H1 (cell line): ENCODE results near the gene PDE4D. TPM values are rescaled to one million over a fixed set of nuclear protein-coding genes. Genes with fewer than 3 reads are reported as not detected.

Experiments
- CTCF ChIA-PET: fragments of 300-600 bp; sonication (Branson Sonifier 250); formaldehyde crosslinking; loops from one replicate; lab custom pipeline; 2021; ENCODE audit not compliant: partially characterized antibody; lab: Charles Lee
- POLR2A ChIA-PET: fragments of 300-600 bp; sonication (Branson Sonifier 250); formaldehyde crosslinking; loops from one replicate; lab custom pipeline; 2021; ENCODE audit warnings: inconsistent platforms; ENCODE audit not compliant: partially characterized antibody; lab: Charles Lee
- DNase-seq, 2 experiments: peaks; one replicate each; pipeline versions ENCODE4 v3.0.0 to v3.0.0-alpha.2; 2010 to 2022; ENCODE audit warnings: low spot score in 2 of 2, low read depth in 1 of 2, mixed read lengths in 1 of 2
- FAIRE-seq: peaks from 2 replicates; lab custom pipeline; 2011; peaks lifted over from hg19 to GRCh38; lab: Jason Lieb, UNC
- H2AFZ ChIP-seq: 2 replicates; pipeline ENCODE4 v1.8.1; 2012; ENCODE audit warnings: low read length, inconsistent platforms
- H2AK5ac ChIP-seq: 2 replicates; pipeline ENCODE4 v1.6.1; 2013; ENCODE audit warnings: low read depth, low read length
- H2BK120ac ChIP-seq: replicated peaks from 2 replicates; pipeline ENCODE3; 2013; ENCODE audit warnings: low read depth, low read length, inconsistent platforms
- H2BK12ac ChIP-seq: 2 replicates; pipeline ENCODE4 v1.6.1; 2013; ENCODE audit warnings: low read depth, low read length
- H2BK15ac ChIP-seq: 2 replicates; pipeline ENCODE4 v1.6.1; 2013; ENCODE audit warnings: low read length
- H2BK20ac ChIP-seq: 2 replicates; pipeline ENCODE4 v1.6.1; 2013; ENCODE audit warnings: low read length
- H2BK5ac ChIP-seq: 2 replicates; pipeline ENCODE4 v1.6.1; 2013; ENCODE audit warnings: low read depth, low read length
- H3K14ac ChIP-seq: 2 replicates; pipeline ENCODE4 v1.6.1; 2013; ENCODE audit warnings: inconsistent platforms; ENCODE audit not compliant: insufficient read length
- H3K18ac ChIP-seq: 2 replicates; pipeline ENCODE4 v1.6.1; 2013; ENCODE audit warnings: low read length; ENCODE audit errors: extremely low read depth
- H3K23ac ChIP-seq: 2 replicates; pipeline ENCODE4 v1.6.1; 2013; ENCODE audit warnings: inconsistent platforms; ENCODE audit not compliant: insufficient read length
- H3K23me2 ChIP-seq: 2 replicates; pipeline ENCODE4 v1.6.1; 2013; ENCODE audit warnings: low read depth, low read length
- H3K27ac ChIP-seq: 2 replicates; pipeline ENCODE4 v1.6.1; 2011; ENCODE audit warnings: low read depth, low read length, inconsistent platforms
- H3K27me3 ChIP-seq, 4 experiments: replicated peaks in 1 of 4; 1 replicate in 1 of 4; 2 replicates in 3 of 4; pipeline versions ENCODE4 v1.6.1 to v1.8.1; 2011 to 2013; ENCODE audit warnings: low read length in 3 of 4, mild to moderate bottlenecking in 3 of 4, inconsistent platforms in 2 of 4, mixed read lengths in 2 of 4, moderate library complexity in 1 of 4; ENCODE audit not compliant: control insufficient read depth in 3 of 4, insufficient read depth in 3 of 4; ENCODE audit errors: extremely low read depth in 1 of 4
- H3K36me3 ChIP-seq, 4 experiments: 2 replicates each; pipeline versions ENCODE4 v1.6.1 to v1.8.1; 2011 to 2013; ENCODE audit warnings: mild to moderate bottlenecking in 4 of 4, low read length in 3 of 4, moderate library complexity in 2 of 4, control low read depth in 1 of 4, inconsistent platforms in 1 of 4; ENCODE audit not compliant: insufficient read depth in 4 of 4, control insufficient read depth in 2 of 4
- H3K4ac ChIP-seq: replicated peaks from 2 replicates; pipeline ENCODE3; 2013; ENCODE audit warnings: low read length, low read depth, mixed read lengths, inconsistent platforms; ENCODE audit not compliant: insufficient read length
- H3K4me1 ChIP-seq, 4 experiments: replicated peaks in 1 of 4; 1 replicate in 1 of 4; 2 replicates in 3 of 4; pipeline versions ENCODE4 v1.6.1 to v1.8.1; 2011 to 2013; ENCODE audit warnings: low read length in 3 of 4, inconsistent platforms in 2 of 4, mixed read lengths in 1 of 4; ENCODE audit not compliant: insufficient read depth in 4 of 4, control insufficient read depth in 3 of 4
- H3K4me2 ChIP-seq, 2 experiments: 2 replicates each; pipeline versions ENCODE4 v1.6.1 to v1.8.1; 2011 to 2013; ENCODE audit warnings: low read depth in 2 of 2, low read length in 2 of 2, control low read depth in 1 of 2, inconsistent platforms in 1 of 2, mild to moderate bottlenecking in 1 of 2; ENCODE audit not compliant: insufficient read depth in 1 of 2
- H3K4me3 ChIP-seq, 4 experiments: fragments of 200-600, 300-600 bp in 1 of 4; sonication (generic), shearing (Covaris generic), sonication (Bioruptor Twin) in 1 of 4; 2 replicates each; pipeline versions ENCODE4 v1.5.1 to v1.8.1; 2011 to 2016; ENCODE audit warnings: low read length in 4 of 4, low read depth in 3 of 4, control low read depth in 2 of 4, inconsistent platforms in 2 of 4, mild to moderate bottlenecking in 2 of 4, mixed read lengths in 1 of 4, moderate library complexity in 1 of 4; ENCODE audit not compliant: insufficient read depth in 2 of 4; ENCODE audit errors: extremely low read depth in 1 of 4
- H3K56ac ChIP-seq: replicated peaks from 2 replicates; pipeline ENCODE3; 2013; ENCODE audit warnings: low read depth, mild to moderate bottlenecking, mixed read lengths, low read length, inconsistent platforms; ENCODE audit not compliant: insufficient read length
- H3K79me1 ChIP-seq: 2 replicates; pipeline ENCODE4 v1.6.1; 2013; ENCODE audit warnings: low read depth, low read length, control low read depth
- H3K79me2 ChIP-seq, 2 experiments: 2 replicates each; pipeline versions ENCODE4 v1.6.1 to v1.8.1; 2012 to 2013; ENCODE audit warnings: low read length in 2 of 2, mild to moderate bottlenecking in 2 of 2, inconsistent platforms in 1 of 2; ENCODE audit not compliant: insufficient read depth in 2 of 2, control insufficient read depth in 1 of 2
- H3K9ac ChIP-seq, 4 experiments: replicated peaks in 1 of 4; 1 replicate in 1 of 4; 2 replicates in 3 of 4; pipeline versions ENCODE4 v1.6.1 to v1.8.1; 2011 to 2013; ENCODE audit warnings: low read depth in 3 of 4, low read length in 3 of 4, control low read depth in 2 of 4, mild to moderate bottlenecking in 2 of 4, moderate library complexity in 2 of 4, inconsistent platforms in 1 of 4; ENCODE audit errors: extremely low read depth in 1 of 4
- H3K9me3 ChIP-seq, 2 experiments: 2 replicates each; pipeline versions ENCODE4 v1.6.1 to v1.8.1; 2012 to 2013; ENCODE audit warnings: mild to moderate bottlenecking in 2 of 2, moderate library complexity in 2 of 2, control low read depth in 1 of 2, inconsistent platforms in 1 of 2, low read depth in 1 of 2, low read length in 1 of 2, mixed read lengths in 1 of 2; ENCODE audit not compliant: insufficient read depth in 2 of 2
- H4K20me1 ChIP-seq, 2 experiments: replicated peaks in 1 of 2; 2 replicates each; pipeline versions ENCODE3 to v1.8.1; 2011 to 2013; ENCODE audit warnings: inconsistent platforms in 2 of 2, low read length in 2 of 2, mild to moderate bottlenecking in 1 of 2; ENCODE audit not compliant: insufficient read depth in 2 of 2, control insufficient read depth in 1 of 2
- H4K5ac ChIP-seq: 2 replicates; pipeline ENCODE4 v1.6.1; 2013; ENCODE audit warnings: low read length, low read depth, mixed read lengths, inconsistent platforms; ENCODE audit not compliant: insufficient read length
- H4K8ac ChIP-seq: 2 replicates; pipeline ENCODE4 v1.8.0; 2013; ENCODE audit warnings: mild to moderate bottlenecking, moderate library complexity, low read length, inconsistent platforms; ENCODE audit not compliant: insufficient read depth; ENCODE audit errors: extremely low read depth
- H4K91ac ChIP-seq: replicated peaks from 2 replicates; pipeline ENCODE3; 2013; ENCODE audit warnings: low read length, mixed read lengths, inconsistent platforms; ENCODE audit not compliant: insufficient read length
- HDAC6 ChIP-seq: IDR thresholded peaks from one replicate; pipeline ENCODE4 v1.7.1; 2012; ENCODE audit warnings: low read depth, mild to moderate bottlenecking, inconsistent platforms, low read length, moderate library complexity
- NANOG ChIP-seq: IDR thresholded peaks from 2 replicates; pipeline ENCODE4 v1.6.1; 2011; ENCODE audit warnings: low read length, low read depth, mild to moderate bottlenecking, inconsistent platforms; ENCODE audit not compliant: insufficient read depth, poor library complexity, severe bottlenecking
- POU5F1 ChIP-seq: IDR thresholded peaks from 2 replicates; pipeline ENCODE4 v1.6.1; 2011; ENCODE audit warnings: low read depth, mild to moderate bottlenecking, low read length, moderate library complexity
- RBBP5 ChIP-seq: IDR thresholded peaks from 2 replicates; pipeline ENCODE4 v1.7.1; 2012; ENCODE audit warnings: low read depth, mild to moderate bottlenecking, inconsistent platforms, low read length, moderate library complexity, borderline replicate concordance
- WGBS, 2 experiments: shearing (Covaris generic) in 1 of 2; methylation state at CpG; one replicate each; pipeline versions ENCODE4 v1.1.6 to v1.1.7; 2013 to 2015; ENCODE audit warnings: low lambda C conversion rate in 2 of 2, mixed read lengths in 2 of 2, inconsistent platforms in 1 of 2, low coverage in 1 of 2, missing lambda C conversion rate in 1 of 2; ENCODE audit not compliant: insufficient replicate concordance in 2 of 2, insufficient coverage in 1 of 2, insufficient read length in 1 of 2; ENCODE audit errors: extremely low coverage in 1 of 2, missing lambda C conversion rate in 1 of 2; 5-methylcytosine and 5-hydroxymethylcytosine counted together
- polyA plus RNA-seq, 7 experiments: library from polyadenylated mRNA; depleted of rRNA in 3 of 7; stranded (reverse) in 5 of 7; unstranded in 2 of 7; fragments of >200 nt in 5 of 7; fragments of 200-250 nt in 2 of 7; gene quantifications; 1 replicate in 5 of 7; 2 replicates in 1 of 7; 4 replicates in 1 of 7; pipeline versions ENCODE4 v1.2.1 to v1.2.3, GENCODE V29; 2011 to 2013; ENCODE audit warnings: missing spikeins in 2 of 7, mixed read lengths in 2 of 7
- total RNA-seq: library from RNA; stranded (reverse); fragmentation: NEBNext Ultra II Directional; extraction: Animal tissue kit (Norgen Biotek cat#: 25700); gene quantifications from 2 replicates; pipeline ENCODE4 v1.2.1, GENCODE V29; 2021
- TF ChIP-seq, protein P1 (sequence below), 3 experiments: IDR thresholded peaks; 1 replicate in 2 of 3; 2 replicates in 1 of 3; pipeline versions ENCODE4 v1.5.1 to v1.6.1; 2011; ENCODE audit warnings: low read length in 3 of 3, mild to moderate bottlenecking in 3 of 3, inconsistent platforms in 2 of 3, low read depth in 1 of 3, moderate library complexity in 1 of 3; ENCODE audit not compliant: insufficient read depth in 1 of 3; ENCODE audit errors: control extremely low read depth in 1 of 3

PDE4D gene
- total and polyA plus RNA-seq, 2 of the 8 experiments (the other 6 are each of a cell fraction or from before 2014, with no cell fraction given), result 2.3 to 3.7 TPM

- FAIRE-seq (no peak), DNase-seq (no peak)
- H4K91ac ChIP-seq, result no peak overlapping the region
- H2BK12ac ChIP-seq, result no peak overlapping the region
- no peak overlapping the region for H3K4me2 ChIP-seq
- H3K18ac ChIP-seq, result no peak overlapping the region
- POLR2A ChIA-PET, result no interaction called here
- H3K14ac ChIP-seq, result no peak overlapping the region
- no peak overlapping the region for H2AFZ ChIP-seq
- no peak overlapping the region for H2BK20ac ChIP-seq
- H3K79me2 ChIP-seq, result no peaks in the 10 kb centered on the region
- no peak overlapping the region for H4K5ac ChIP-seq
- 93% methylated on average over 1 of the region's 1 CpG; no CpG with 5 or more reads in 1 of the 2 experiments for WGBS, 2 experiments
- no peak overlapping the region for H2BK120ac ChIP-seq
- H3K27me3 ChIP-seq, result no peaks in the 10 kb centered on the region
- H4K8ac ChIP-seq, result no peak overlapping the region
- H2AK5ac ChIP-seq, result no peak overlapping the region
- H3K4me1 ChIP-seq, result no peaks in the 10 kb centered on the region
- no peaks in the 10 kb centered on the region for H3K23me2 ChIP-seq
- no peaks in the 10 kb centered on the region for H3K9me3 ChIP-seq
- H3K79me1 ChIP-seq, result no peaks in the 10 kb centered on the region
- no peaks in the 10 kb centered on the region for H4K20me1 ChIP-seq
- no peak overlapping the region for H2BK5ac ChIP-seq
- no peak for TF ChIP-seq RBBP5
- no peak for TF ChIP-seq HDAC6
- TF ChIP-seq NANOG, result no peak
- TF ChIP-seq POU5F1, result no peak
- TF ChIP-seq, protein P1, sequence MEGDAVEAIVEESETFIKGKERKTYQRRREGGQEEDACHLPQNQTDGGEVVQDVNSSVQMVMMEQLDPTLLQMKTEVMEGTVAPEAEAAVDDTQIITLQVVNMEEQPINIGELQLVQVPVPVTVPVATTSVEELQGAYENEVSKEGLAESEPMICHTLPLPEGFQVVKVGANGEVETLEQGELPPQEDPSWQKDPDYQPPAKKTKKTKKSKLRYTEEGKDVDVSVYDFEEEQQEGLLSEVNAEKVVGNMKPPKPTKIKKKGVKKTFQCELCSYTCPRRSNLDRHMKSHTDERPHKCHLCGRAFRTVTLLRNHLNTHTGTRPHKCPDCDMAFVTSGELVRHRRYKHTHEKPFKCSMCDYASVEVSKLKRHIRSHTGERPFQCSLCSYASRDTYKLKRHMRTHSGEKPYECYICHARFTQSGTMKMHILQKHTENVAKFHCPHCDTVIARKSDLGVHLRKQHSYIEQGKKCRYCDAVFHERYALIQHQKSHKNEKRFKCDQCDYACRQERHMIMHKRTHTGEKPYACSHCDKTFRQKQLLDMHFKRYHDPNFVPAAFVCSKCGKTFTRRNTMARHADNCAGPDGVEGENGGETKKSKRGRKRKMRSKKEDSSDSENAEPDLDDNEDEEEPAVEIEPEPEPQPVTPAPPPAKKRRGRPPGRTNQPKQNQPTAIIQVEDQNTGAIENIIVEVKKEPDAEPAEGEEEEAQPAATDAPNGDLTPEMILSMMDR (IDR thresholded peaks at IDR 0.05; ENCODE audit: control extremely low read depth in 1 of 3, insufficient read depth in 1 of 3, low read depth in 1 of 3, low read length in 3 of 3), result no peak
- TF ChIP-seq, all 59 proteins: peak for 0
- Histone ChIP-seq H3K4me3 (no peak overlapping the region), H3K56ac (no peak overlapping the region), H3K4ac (no peak overlapping the region), H3K23ac (no peak overlapping the region), H3K27ac (no peak overlapping the region), H3K36me3 (no peaks in the 10 kb centered on the region), H3K9ac (no peak overlapping the region), H2BK15ac (no peak overlapping the region)
- CTCF ChIA-PET, result no interaction called here
Measured at GRCh38 chr5:59782856-59783255, 110.7 kb downstream of the PDE4D start.
